GM04503 (cell line): ENCODE data around the gene HOXD4.

Source experiments
- DNase-seq: peaks from one replicate; pipeline ENCODE4 v3.0.0-alpha.2; 2012; ENCODE audit warnings: low read depth

HOXD4 gene

GRCh38 chr2:176187899-176188773 lies 36.8 kb downstream of the HOXD4 start, which contains the start of gene HOXD1:
Gene HOXD1 (plus strand): TSS chr2:176188668. CDS start chr2:176188802, 134 bp downstream.
- no peak for DNase-seq

- no peak for DNase-seq
Observed at GRCh38 chr2:176188774-176189680, 37.7 kb downstream of the HOXD4 start.

- DNase-seq: no peak
Observed at GRCh38 chr2:176189681-176190641, 38.6 kb downstream of the HOXD4 start.

GRCh38 chr2:176192351-176192750 lies 41.0 kb downstream of the HOXD4 start:
- DNase-seq: no peak

GRCh38 chr2:176193048-176193447 lies 41.7 kb downstream of the HOXD4 start:
- DNase-seq: no peak

- no peak for DNase-seq
Observed at GRCh38 chr2:176199902-176200301, 48.6 kb downstream of the HOXD4 start.

GRCh38 chr2:176200971-176201370 lies 49.6 kb downstream of the HOXD4 start:
- DNase-seq: no peak

GRCh38 chr2:176202491-176202890 lies 51.1 kb downstream of the HOXD4 start:
- DNase-seq: no peak
